GM12878 (cell line): ENCODE measurements around the gene SCP2D1. TPM values are rescaled to one million over a fixed set of nuclear protein-coding genes. Genes with fewer than 3 reads are reported as not detected.

Experiments
- BACH1 ChIP-seq: fragments of 450-650 bp; IDR thresholded peaks from 2 replicates; pipeline ENCODE4 v1.6.1; 2017; ENCODE audit warnings: mild to moderate bottlenecking, borderline replicate concordance
- ESRRA ChIP-seq: IDR thresholded peaks from 2 replicates; pipeline ENCODE4 v1.6.1; 2012; ENCODE audit warnings: mild to moderate bottlenecking, low read length, improper control_type of control experiment
- KDM1A ChIP-seq: fragments of 200-600 bp; sonication (generic); IDR thresholded peaks from 2 replicates; pipeline ENCODE4 v1.6.1; 2016; ENCODE audit warnings: borderline replicate concordance
- NR2C2 ChIP-seq: IDR thresholded peaks from 2 replicates; pipeline ENCODE4 v1.6.1; 2011; ENCODE audit warnings: borderline replicate concordance, low read depth; ENCODE audit not compliant: control insufficient read depth, insufficient read length
- NRF1 ChIP-seq: conservative IDR thresholded peaks from 2 replicates; pipeline ENCODE4 v1.6.1; 2011; ENCODE audit warnings: mild to moderate bottlenecking, low read depth, low read length, improper control_type of control experiment
- PML ChIP-seq: IDR thresholded peaks from 2 replicates; pipeline ENCODE4 v1.6.1; 2012; ENCODE audit warnings: low read length, inconsistent platforms
- RAD51 ChIP-seq: fragments of 450-650 bp; IDR thresholded peaks from 2 replicates; pipeline ENCODE4 v1.6.1; 2016; ENCODE audit warnings: moderate library complexity, mild to moderate bottlenecking, inconsistent platforms
- RCOR1 ChIP-seq: conservative IDR thresholded peaks from 2 replicates; pipeline ENCODE4 v1.6.1; 2012; ENCODE audit warnings: low read depth, low read length, improper control_type of control experiment
- SRF ChIP-seq, 2 experiments: IDR thresholded peaks; 2 replicates each; pipeline ENCODE4 v1.6.1; 2011; ENCODE audit warnings: low read depth in 2 of 2, low read length in 2 of 2, mild to moderate bottlenecking in 1 of 2, moderate library complexity in 1 of 2
- SUZ12 ChIP-seq: fragments of 200-600 bp; sonication (generic); IDR thresholded peaks from one replicate; pipeline ENCODE4 v1.6.1; 2018; ENCODE audit warnings: antibody characterized with exemption, mild to moderate bottlenecking; ENCODE audit not compliant: unreplicated experiment
- TCF12 ChIP-seq: IDR thresholded peaks from 2 replicates; pipeline ENCODE4 v1.6.1; 2011; ENCODE audit warnings: low read depth, mild to moderate bottlenecking, low read length
- ZNF217 ChIP-seq: fragments of 450-650 bp; IDR thresholded peaks from 2 replicates; pipeline ENCODE4 v1.6.1; 2017; ENCODE audit warnings: antibody characterized with exemption, mild to moderate bottlenecking
- polyA plus RNA-seq, 11 experiments: library from polyadenylated mRNA; depleted of rRNA in 4 of 11; unstranded in 6 of 11; stranded (reverse) in 5 of 11; fragments of >200 nt; fragmentation: Nextera tagmentation in 4 of 11; fragmentation: Illumina TruSeq in 1 of 11; extraction: Ambion mirVana in 4 of 11; extraction: Trizol in 1 of 11; gene quantifications; 1 replicate in 1 of 11; 2 replicates in 10 of 11; pipeline versions ENCODE4 v1.2.1 to v1.2.3, GENCODE V29; 2011 to 2016; ENCODE audit warnings: inconsistent platforms in 2 of 11, missing spikeins in 2 of 11, low read depth in 1 of 11
- total RNA-seq, 4 experiments: library from RNA; depleted of rRNA in 3 of 4; stranded (reverse); fragments of >200 nt in 3 of 4; fragmentation: Illumina TruSeq in 1 of 4; extraction: Trizol in 1 of 4; gene quantifications; 2 replicates each; pipeline versions ENCODE4 v1.2.1 to v1.2.3, GENCODE V29; 2013 to 2021
- TF ChIP-seq, protein P1 (sequence below): fragments of 450-650 bp; IDR thresholded peaks from 2 replicates; pipeline ENCODE4 v1.6.1; 2018; ENCODE audit warnings: mild to moderate bottlenecking, low read depth, moderate library complexity; ENCODE audit not compliant: partially characterized antibody
- TF ChIP-seq, protein P2 (sequence below): IDR thresholded peaks from 2 replicates; pipeline ENCODE4 v1.6.1; 2012; ENCODE audit warnings: improper control_type of control experiment, low read depth, low read length; ENCODE audit not compliant: insufficient replicate concordance
- TF ChIP-seq, protein P3 (sequence below): IDR thresholded peaks from 2 replicates; pipeline ENCODE4 v1.6.1; 2012; ENCODE audit warnings: mild to moderate bottlenecking, low read depth, low read length
- TF ChIP-seq, protein P4 (sequence below): IDR thresholded peaks from 2 replicates; pipeline ENCODE4 v1.6.1; 2011; ENCODE audit warnings: borderline replicate concordance, low read depth, mild to moderate bottlenecking, moderate library complexity, mixed read lengths, low read length; ENCODE audit not compliant: insufficient read depth; ENCODE audit errors: extremely low read length

SCP2D1 gene
- total and polyA plus RNA-seq, 10 of the 15 experiments (the other 5 are each of a cell fraction or from before 2014, with no cell fraction given), result not detected

DNA sequence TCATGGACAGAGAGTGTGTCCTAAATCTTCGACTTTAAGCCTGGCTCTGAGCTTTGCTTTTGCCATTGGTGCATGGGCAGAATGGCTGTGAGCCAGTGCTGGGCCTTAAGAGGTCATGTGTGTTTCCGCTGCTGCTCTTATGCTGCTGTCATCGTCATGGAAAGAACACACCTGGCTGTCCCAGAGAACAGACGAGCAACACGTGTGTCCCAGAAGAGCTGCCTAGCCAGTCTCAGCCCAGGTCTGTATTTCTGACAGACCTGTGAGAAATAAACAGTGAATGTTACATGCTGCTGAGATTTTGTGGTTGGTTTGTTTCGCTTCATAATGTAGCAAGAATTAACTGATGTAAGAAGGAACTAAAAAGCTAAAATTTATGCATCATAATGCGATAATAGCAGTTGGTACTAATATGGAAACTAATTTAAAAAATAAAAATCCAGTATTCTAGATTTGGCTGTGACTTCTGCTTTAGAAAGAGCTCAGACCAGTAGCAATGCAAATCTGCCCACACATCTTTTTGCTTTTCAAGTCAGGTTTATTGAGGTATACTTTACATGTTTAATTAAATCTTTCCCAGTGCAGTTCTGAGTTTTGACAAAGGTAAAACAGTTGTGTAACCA lies 11.5 kb upstream of the SCP2D1 start (continued):
- TF ChIP-seq, protein P1, sequence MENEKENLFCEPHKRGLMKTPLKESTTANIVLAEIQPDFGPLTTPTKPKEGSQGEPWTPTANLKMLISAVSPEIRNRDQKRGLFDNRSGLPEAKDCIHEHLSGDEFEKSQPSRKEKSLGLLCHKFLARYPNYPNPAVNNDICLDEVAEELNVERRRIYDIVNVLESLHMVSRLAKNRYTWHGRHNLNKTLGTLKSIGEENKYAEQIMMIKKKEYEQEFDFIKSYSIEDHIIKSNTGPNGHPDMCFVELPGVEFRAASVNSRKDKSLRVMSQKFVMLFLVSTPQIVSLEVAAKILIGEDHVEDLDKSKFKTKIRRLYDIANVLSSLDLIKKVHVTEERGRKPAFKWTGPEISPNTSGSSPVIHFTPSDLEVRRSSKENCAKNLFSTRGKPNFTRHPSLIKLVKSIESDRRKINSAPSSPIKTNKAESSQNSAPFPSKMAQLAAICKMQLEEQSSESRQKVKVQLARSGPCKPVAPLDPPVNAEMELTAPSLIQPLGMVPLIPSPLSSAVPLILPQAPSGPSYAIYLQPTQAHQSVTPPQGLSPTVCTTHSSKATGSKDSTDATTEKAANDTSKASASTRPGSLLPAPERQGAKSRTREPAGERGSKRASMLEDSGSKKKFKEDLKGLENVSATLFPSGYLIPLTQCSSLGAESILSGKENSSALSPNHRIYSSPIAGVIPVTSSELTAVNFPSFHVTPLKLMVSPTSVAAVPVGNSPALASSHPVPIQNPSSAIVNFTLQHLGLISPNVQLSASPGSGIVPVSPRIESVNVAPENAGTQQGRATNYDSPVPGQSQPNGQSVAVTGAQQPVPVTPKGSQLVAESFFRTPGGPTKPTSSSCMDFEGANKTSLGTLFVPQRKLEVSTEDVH, result no peak
- TF ChIP-seq ESRRA (no peak), RAD51 (no peak), NR2C2 (no peak), ZNF217 (peak; percentile 69; the same call in 1 of the 2 replicates), TCF12 (peak; percentile 66; the same call in 1 of the 2 replicates), PML (no peak), NRF1 (no peak), SRF (IDR thresholded peaks at IDR 0.05; ENCODE audit: low read depth in 2 of 2, low read length in 2 of 2) (peak; percentile 83 to 88), SUZ12 (no peak), RCOR1 (no peak), KDM1A (no peak), BACH1 (no peak)
- TF ChIP-seq, protein P2, sequence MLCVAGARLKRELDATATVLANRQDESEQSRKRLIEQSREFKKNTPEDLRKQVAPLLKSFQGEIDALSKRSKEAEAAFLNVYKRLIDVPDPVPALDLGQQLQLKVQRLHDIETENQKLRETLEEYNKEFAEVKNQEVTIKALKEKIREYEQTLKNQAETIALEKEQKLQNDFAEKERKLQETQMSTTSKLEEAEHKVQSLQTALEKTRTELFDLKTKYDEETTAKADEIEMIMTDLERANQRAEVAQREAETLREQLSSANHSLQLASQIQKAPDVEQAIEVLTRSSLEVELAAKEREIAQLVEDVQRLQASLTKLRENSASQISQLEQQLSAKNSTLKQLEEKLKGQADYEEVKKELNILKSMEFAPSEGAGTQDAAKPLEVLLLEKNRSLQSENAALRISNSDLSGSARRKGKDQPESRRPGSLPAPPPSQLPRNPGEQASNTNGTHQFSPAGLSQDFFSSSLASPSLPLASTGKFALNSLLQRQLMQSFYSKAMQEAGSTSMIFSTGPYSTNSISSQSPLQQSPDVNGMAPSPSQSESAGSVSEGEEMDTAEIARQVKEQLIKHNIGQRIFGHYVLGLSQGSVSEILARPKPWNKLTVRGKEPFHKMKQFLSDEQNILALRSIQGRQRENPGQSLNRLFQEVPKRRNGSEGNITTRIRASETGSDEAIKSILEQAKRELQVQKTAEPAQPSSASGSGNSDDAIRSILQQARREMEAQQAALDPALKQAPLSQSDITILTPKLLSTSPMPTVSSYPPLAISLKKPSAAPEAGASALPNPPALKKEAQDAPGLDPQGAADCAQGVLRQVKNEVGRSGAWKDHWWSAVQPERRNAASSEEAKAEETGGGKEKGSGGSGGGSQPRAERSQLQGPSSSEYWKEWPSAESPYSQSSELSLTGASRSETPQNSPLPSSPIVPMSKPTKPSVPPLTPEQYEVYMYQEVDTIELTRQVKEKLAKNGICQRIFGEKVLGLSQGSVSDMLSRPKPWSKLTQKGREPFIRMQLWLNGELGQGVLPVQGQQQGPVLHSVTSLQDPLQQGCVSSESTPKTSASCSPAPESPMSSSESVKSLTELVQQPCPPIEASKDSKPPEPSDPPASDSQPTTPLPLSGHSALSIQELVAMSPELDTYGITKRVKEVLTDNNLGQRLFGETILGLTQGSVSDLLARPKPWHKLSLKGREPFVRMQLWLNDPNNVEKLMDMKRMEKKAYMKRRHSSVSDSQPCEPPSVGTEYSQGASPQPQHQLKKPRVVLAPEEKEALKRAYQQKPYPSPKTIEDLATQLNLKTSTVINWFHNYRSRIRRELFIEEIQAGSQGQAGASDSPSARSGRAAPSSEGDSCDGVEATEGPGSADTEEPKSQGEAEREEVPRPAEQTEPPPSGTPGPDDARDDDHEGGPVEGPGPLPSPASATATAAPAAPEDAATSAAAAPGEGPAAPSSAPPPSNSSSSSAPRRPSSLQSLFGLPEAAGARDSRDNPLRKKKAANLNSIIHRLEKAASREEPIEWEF, result no peak
- TF ChIP-seq, protein P3, sequence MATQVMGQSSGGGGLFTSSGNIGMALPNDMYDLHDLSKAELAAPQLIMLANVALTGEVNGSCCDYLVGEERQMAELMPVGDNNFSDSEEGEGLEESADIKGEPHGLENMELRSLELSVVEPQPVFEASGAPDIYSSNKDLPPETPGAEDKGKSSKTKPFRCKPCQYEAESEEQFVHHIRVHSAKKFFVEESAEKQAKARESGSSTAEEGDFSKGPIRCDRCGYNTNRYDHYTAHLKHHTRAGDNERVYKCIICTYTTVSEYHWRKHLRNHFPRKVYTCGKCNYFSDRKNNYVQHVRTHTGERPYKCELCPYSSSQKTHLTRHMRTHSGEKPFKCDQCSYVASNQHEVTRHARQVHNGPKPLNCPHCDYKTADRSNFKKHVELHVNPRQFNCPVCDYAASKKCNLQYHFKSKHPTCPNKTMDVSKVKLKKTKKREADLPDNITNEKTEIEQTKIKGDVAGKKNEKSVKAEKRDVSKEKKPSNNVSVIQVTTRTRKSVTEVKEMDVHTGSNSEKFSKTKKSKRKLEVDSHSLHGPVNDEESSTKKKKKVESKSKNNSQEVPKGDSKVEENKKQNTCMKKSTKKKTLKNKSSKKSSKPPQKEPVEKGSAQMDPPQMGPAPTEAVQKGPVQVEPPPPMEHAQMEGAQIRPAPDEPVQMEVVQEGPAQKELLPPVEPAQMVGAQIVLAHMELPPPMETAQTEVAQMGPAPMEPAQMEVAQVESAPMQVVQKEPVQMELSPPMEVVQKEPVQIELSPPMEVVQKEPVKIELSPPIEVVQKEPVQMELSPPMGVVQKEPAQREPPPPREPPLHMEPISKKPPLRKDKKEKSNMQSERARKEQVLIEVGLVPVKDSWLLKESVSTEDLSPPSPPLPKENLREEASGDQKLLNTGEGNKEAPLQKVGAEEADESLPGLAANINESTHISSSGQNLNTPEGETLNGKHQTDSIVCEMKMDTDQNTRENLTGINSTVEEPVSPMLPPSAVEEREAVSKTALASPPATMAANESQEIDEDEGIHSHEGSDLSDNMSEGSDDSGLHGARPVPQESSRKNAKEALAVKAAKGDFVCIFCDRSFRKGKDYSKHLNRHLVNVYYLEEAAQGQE, result no peak
- TF ChIP-seq, protein P4, sequence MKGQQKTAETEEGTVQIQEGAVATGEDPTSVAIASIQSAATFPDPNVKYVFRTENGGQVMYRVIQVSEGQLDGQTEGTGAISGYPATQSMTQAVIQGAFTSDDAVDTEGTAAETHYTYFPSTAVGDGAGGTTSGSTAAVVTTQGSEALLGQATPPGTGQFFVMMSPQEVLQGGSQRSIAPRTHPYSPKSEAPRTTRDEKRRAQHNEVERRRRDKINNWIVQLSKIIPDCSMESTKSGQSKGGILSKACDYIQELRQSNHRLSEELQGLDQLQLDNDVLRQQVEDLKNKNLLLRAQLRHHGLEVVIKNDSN, result no peak
